Spleen (tissue), 11 donors: Measurements from ENCODE around the gene SV2B. TPM values are rescaled to one million over a fixed set of nuclear protein-coding genes. Genes with fewer than 3 reads are reported as not detected.
A peak's percentile ranks its signal among the peaks of the same experiment; 100 is the strongest.

Source experiments
- DNase-seq: peaks from one replicate; pipeline ENCODE4 v3.0.0-alpha.2; 2020
- H3K27ac ChIP-seq, 8 donors: fragments of 200-600 bp; sonication (generic) in 7 of 8; 1 replicate in 4 of 8; 2 replicates in 4 of 8; pipeline versions ENCODE4 v1.5.0 to v1.8.0; 2016 to 2021; ENCODE audit warnings: inconsistent platforms in 4 of 8, mild to moderate bottlenecking in 4 of 8, moderate library complexity in 1 of 8
- H3K27me3 ChIP-seq, 7 donors: fragments of 200-600 bp; sonication (generic) in 6 of 7; replicated peaks in 1 of 7; 1 replicate in 4 of 7; 2 replicates in 3 of 7; pipeline versions ENCODE4 v1.5.0 to v1.8.0; 2016 to 2021; ENCODE audit warnings: inconsistent platforms in 3 of 7, mild to moderate bottlenecking in 1 of 7
- H3K36me3 ChIP-seq, 6 donors: fragments of 200-600 bp; sonication (generic) in 5 of 6; 1 replicate in 4 of 6; 2 replicates in 2 of 6; pipeline versions ENCODE4 v1.5.0 to v1.8.0; 2016 to 2021; ENCODE audit warnings: inconsistent platforms in 2 of 6
- H3K4me1 ChIP-seq, 6 donors: fragments of 200-600 bp; sonication (generic) in 5 of 6; 1 replicate in 3 of 6; 2 replicates in 3 of 6; pipeline versions ENCODE4 v1.5.0 to v1.8.0; 2016 to 2021; ENCODE audit warnings: inconsistent platforms in 3 of 6
- H3K4me3 ChIP-seq, 8 donors: fragments of 200-600 bp; sonication (generic) in 7 of 8; 1 replicate in 4 of 8; 2 replicates in 4 of 8; pipeline versions ENCODE4 v1.5.0 to v1.8.0; 2016 to 2021; ENCODE audit warnings: inconsistent platforms in 4 of 8, mild to moderate bottlenecking in 4 of 8, moderate library complexity in 2 of 8
- H3K9me3 ChIP-seq, 8 donors: fragments of 200-600 bp; sonication (generic) in 7 of 8; 1 replicate in 4 of 8; 2 replicates in 4 of 8; pipeline versions ENCODE4 v1.5.0 to v1.8.0; 2016 to 2021; ENCODE audit warnings: inconsistent platforms in 4 of 8
- POLR2A ChIP-seq, 3 donors: fragments of 450-650 bp; IDR thresholded peaks; one replicate each; pipeline ENCODE4 v1.5.1; 2017; ENCODE audit warnings: antibody characterized with exemption in 3 of 3, mild to moderate bottlenecking in 1 of 3
- POLR2AphosphoS5 ChIP-seq, 3 donors: sonication (generic); formaldehyde crosslinking; IDR thresholded peaks; one replicate each; pipeline ENCODE4 v1.5.1; 2017; ENCODE audit warnings: antibody characterized with exemption in 3 of 3
- WGBS, 5 donors: extraction: QIAGEN DNeasy Blood & Tissue Kit in 3 of 5; methylation state at CpG; one replicate each; pipeline versions ENCODE4 v1.1.5 to v1.1.7; 2013 to 2018; 5-methylcytosine and 5-hydroxymethylcytosine counted together
- intact Hi-C: fragments of 100-400 bp; cut with DNase I; formaldehyde crosslinking; loops from one replicate; pipeline ENCODE4 v1.15.0; 2023; ENCODE audit warnings: low total_unique reads
- polyA plus RNA-seq, 3 donors: library from polyadenylated mRNA; stranded (reverse); fragments of 200-250 nt; gene quantifications; one replicate each; pipeline ENCODE4 v1.2.1, GENCODE V29; 2013
- total RNA-seq, 7 donors: library from RNA; depleted of rRNA in 3 of 7; stranded (reverse); fragments of >200 nt in 3 of 7; fragmentation: NEBNext Ultra II Directional in 4 of 7; extraction: Animal tissue kit (Norgen Biotek cat#: 25700) in 4 of 7; gene quantifications; one replicate each; pipeline versions ENCODE4 v1.1.0 to v1.2.1, GENCODE V29; 2016 to 2021
- TF ChIP-seq, protein P1 (sequence below), 11 experiments: fragments of 200-600 bp in 7 of 11; fragments of 450-650 bp in 4 of 11; sonication (generic) in 4 of 11; IDR thresholded peaks in 8 of 11; conservative IDR thresholded peaks in 3 of 11; 1 replicate in 7 of 11; 2 replicates in 4 of 11; pipeline versions ENCODE4 v1.4.0 to v1.8.0; 2016 to 2021; ENCODE audit warnings: antibody characterized with exemption in 11 of 11, inconsistent platforms in 4 of 11, mild to moderate bottlenecking in 1 of 11
- donor health status: healthy with polysubstance abuse.
- donor health status: DM: no; HTN: no; CAD: no; lungs with moderate emphysema.
- donor health status: DM: no; HTN: no; CAD: no.
- donor health status: Bipolar disorder and iron deficiency.
- donor health status: healthy.
- donor health status: DM: no; HTN: no; CAD: no.
- donor health status: DM: yes; HTN: yes; CAD: no.

The SV2B gene
- total and polyA plus RNA-seq, 10 donors, result 0.07 to 1.2 (median 0.48) TPM

DNA sequence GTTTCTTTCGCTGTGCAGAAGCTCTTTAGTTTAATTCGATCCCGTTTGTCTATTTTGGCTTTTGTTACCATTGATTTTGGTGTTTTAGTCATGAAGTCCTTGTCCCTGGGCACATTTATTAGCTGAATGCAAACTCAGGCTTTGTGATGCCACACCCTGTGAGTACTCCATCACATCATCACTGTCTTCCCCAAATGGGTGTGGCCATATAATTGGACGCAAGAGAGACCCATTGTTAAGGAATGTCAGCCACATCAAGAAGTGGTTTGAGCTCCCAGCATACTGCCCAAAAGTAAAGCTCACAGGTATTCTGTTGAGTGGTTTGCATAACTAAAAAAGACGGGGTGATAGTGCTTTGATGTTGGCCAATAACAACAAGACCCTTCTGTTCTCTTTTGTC lies 245.7 kb downstream of the SV2B start:
- TF ChIP-seq, protein P1, sequence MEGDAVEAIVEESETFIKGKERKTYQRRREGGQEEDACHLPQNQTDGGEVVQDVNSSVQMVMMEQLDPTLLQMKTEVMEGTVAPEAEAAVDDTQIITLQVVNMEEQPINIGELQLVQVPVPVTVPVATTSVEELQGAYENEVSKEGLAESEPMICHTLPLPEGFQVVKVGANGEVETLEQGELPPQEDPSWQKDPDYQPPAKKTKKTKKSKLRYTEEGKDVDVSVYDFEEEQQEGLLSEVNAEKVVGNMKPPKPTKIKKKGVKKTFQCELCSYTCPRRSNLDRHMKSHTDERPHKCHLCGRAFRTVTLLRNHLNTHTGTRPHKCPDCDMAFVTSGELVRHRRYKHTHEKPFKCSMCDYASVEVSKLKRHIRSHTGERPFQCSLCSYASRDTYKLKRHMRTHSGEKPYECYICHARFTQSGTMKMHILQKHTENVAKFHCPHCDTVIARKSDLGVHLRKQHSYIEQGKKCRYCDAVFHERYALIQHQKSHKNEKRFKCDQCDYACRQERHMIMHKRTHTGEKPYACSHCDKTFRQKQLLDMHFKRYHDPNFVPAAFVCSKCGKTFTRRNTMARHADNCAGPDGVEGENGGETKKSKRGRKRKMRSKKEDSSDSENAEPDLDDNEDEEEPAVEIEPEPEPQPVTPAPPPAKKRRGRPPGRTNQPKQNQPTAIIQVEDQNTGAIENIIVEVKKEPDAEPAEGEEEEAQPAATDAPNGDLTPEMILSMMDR (IDR thresholded peaks at IDR 0.05 in 8 of 11, conservative IDR thresholded peaks at IDR 0.05 in 3 of 11), result no peak
- TF ChIP-seq POLR2AphosphoS5 (IDR thresholded peaks at IDR 0.05), result no peak
- TF ChIP-seq POLR2A (IDR thresholded peaks at IDR 0.05), result no peak
- Histone ChIP-seq H3K27ac (no peak overlapping the region), H3K27me3 (peaks cover 0 to 62% (median 4%) of the 10 kb centered on the region in 7 donors), H3K9me3 (peaks cover 0 to 4% (median 0%) of the 10 kb centered on the region in 8 donors), H3K36me3 (no peaks in the 10 kb centered on the region), H3K4me1 (peaks cover 0 to 16% (median 0%) of the 10 kb centered on the region in 6 donors), H3K4me3 (no peak overlapping the region)
- no peak for DNase-seq
- intact Hi-C loops, result no loop called here
- 74 to 91% (median 87%) methylated on average over 5 of the region's 5 CpGs for WGBS, 5 donors

DNA sequence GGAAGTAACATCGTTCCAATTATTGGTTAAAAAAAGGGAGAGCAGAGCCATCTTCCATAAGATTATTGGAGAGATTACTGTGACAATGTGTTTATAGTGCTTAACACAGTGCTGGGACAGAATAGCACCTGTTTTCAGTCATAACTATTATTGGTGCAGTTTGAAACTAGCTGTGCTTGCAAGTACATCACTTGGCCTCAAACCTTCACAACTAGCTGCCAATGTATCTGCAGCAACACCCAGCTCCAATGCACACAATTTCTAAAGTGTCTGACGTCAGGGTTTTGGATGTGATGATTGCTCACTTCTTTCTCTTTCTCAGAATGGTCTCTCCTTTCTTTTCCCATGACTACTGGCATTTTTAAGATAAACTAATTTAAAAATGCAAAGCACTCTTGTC lies 246.2 kb downstream of the SV2B start:
- peaks cover 0 to 16% (median 0%) of the 10 kb centered on the region in 6 donors for H3K4me1 ChIP-seq
- H3K9me3 ChIP-seq, result peaks cover 0 to 4% (median 0%) of the 10 kb centered on the region in 8 donors
- WGBS, 5 donors, result 73 to 86% (median 81%) methylated on average over 2 of the region's 2 CpGs
- TF ChIP-seq POLR2A (IDR thresholded peaks at IDR 0.05), result no peak
- TF ChIP-seq POLR2AphosphoS5 (IDR thresholded peaks at IDR 0.05), result no peak
- TF ChIP-seq, protein P1 (IDR thresholded peaks at IDR 0.05 in 8 of 11, conservative IDR thresholded peaks at IDR 0.05 in 3 of 11), result no peak
- no peaks in the 10 kb centered on the region for H3K36me3 ChIP-seq
- H3K27me3 ChIP-seq, result peaks cover 0 to 62% (median 0%) of the 10 kb centered on the region in 7 donors
- no peak for DNase-seq
- H3K27ac ChIP-seq, result no peak overlapping the region
- H3K4me3 ChIP-seq, result no peak overlapping the region
- intact Hi-C loops, result no loop called here

DNA sequence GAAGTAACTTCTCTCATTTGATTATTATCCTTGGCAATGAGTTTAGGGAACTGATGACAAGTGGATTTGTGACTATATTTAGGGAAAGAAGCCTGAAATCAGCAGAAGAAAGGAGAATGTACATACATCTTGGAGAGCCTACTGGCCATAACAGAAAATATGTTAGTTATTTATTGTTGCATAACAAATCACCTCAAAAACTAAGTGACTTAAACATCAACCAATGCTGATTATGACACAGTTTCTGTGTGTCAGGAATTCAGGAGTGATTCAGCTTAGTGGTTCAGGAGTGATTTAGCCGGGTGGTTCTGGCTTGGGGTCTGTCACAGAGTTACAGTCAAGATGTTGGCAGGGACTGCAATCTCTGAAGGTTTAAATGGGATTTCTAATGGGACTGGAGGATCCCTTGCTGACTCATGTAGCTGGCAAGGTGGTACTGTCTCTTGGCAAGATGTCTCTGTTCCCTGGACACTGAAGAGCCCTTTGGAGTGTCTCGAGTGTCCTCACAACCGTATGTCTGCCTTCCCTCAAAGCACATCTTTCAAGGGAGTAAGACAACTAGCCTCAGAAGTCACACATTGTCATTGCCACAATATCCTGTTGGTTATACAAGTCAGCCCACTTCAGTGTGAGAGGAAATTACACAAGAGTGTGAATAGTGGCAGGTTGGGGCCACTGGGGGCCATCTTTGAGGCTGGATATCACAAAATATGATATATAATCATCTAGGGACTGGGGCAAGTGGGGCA lies 248.9 kb downstream of the SV2B start:
- peaks cover 0 to 4% (median 0%) of the 10 kb centered on the region in 8 donors for H3K9me3 ChIP-seq
- intact Hi-C loops, result no loop called here
- H3K36me3 ChIP-seq, result no peaks in the 10 kb centered on the region
- H3K4me3 ChIP-seq, result no peak overlapping the region
- no peak for DNase-seq
- no peak for TF ChIP-seq POLR2A (IDR thresholded peaks at IDR 0.05)
- H3K27me3 ChIP-seq, result peaks cover 0 to 52% (median 0%) of the 10 kb centered on the region in 7 donors
- H3K4me1 ChIP-seq, result peaks cover 0 to 16% (median 0%) of the 10 kb centered on the region in 6 donors
- 19 to 39% (median 21%) methylated on average over 3 of the region's 3 CpGs for WGBS, 5 donors
- H3K27ac ChIP-seq, result peak overlapping the region in 2 of 8 donors; percentile 26 to 51

Other genes starting within 250 kb of the SV2B start
- 100 to 1,000 TPM in 2 of 7 donors, 10 to 100 TPM in 5; 62.0 to 139 (median 86.8) TPM for gene FURIN, start 231.7 kb upstream of the SV2B start, total RNA-seq
- gene FURIN, start 231.7 kb upstream of the SV2B start, polyA plus RNA-seq, result 10 to 100 TPM in 2 of 3 donors, 1 to 10 TPM in 1; 10.0 to 33.3 (median 10.9) TPM
- 100 to 1,000 TPM; 150 to 369 (median 272) TPM for gene FES, start 215.8 kb upstream of the SV2B start, total RNA-seq
- 100 to 1,000 TPM in 1 of 3 donors, 10 to 100 TPM in 2; 39.5 to 176 (median 89.2) TPM for gene FES, start 215.8 kb upstream of the SV2B start, polyA plus RNA-seq
- 100 to 1,000 TPM; 105 to 167 (median 120) TPM for gene MAN2A2, start 197.0 kb upstream of the SV2B start, total RNA-seq
- 10 to 100 TPM; 13.7 to 46.1 (median 24.0) TPM for gene MAN2A2, start 197.0 kb upstream of the SV2B start, polyA plus RNA-seq
- 10 to 100 TPM; 12.8 to 25.9 (median 18.0) TPM for gene HDDC3, start 167.7 kb upstream of the SV2B start, total RNA-seq
- gene HDDC3, start 167.7 kb upstream of the SV2B start, polyA plus RNA-seq, result 10 to 100 TPM; 23.9 to 34.5 (median 31.0) TPM
- 10 to 100 TPM; 32.8 to 59.5 (median 42.6) TPM for gene UNC45A, start 165.0 kb upstream of the SV2B start, total RNA-seq
- 10 to 100 TPM; 32.2 to 43.6 (median 32.8) TPM for gene UNC45A, start 165.0 kb upstream of the SV2B start, polyA plus RNA-seq
- gene RCCD1, start 145.4 kb upstream of the SV2B start, total RNA-seq, result 10 to 100 TPM in 2 of 7 donors, 1 to 10 TPM in 5; 6.9 to 11.4 (median 8.7) TPM
- gene RCCD1, start 145.4 kb upstream of the SV2B start, polyA plus RNA-seq, result 1 to 10 TPM; 3.6 to 9.0 (median 6.3) TPM
- gene PRC1, start 105.7 kb upstream of the SV2B start, total RNA-seq, result 10 to 100 TPM in 4 of 7 donors, 1 to 10 TPM in 3; 6.0 to 40.0 (median 15.0) TPM
- gene PRC1, start 105.7 kb upstream of the SV2B start, polyA plus RNA-seq, result 10 to 100 TPM in 1 of 3 donors, 1 to 10 TPM in 2; 7.4 to 13.9 (median 8.8) TPM
- gene VPS33B, start 77.7 kb upstream of the SV2B start, total RNA-seq, result 10 to 100 TPM; 13.2 to 25.0 (median 19.1) TPM
- gene VPS33B, start 77.7 kb upstream of the SV2B start, polyA plus RNA-seq, result 10 to 100 TPM; 12.1 to 27.6 (median 15.6) TPM